Upper lobe of right lung (tissue), 1 donor: ENCODE data around the gene IP6K3. TPM values are rescaled to one million over a fixed set of nuclear protein-coding genes. Genes with fewer than 3 reads are reported as not detected.

Source experiments
- ATAC-seq: fragments of 200-7000 bp; cut with Tn5 transposase; one replicate; pipeline ENCODE4 v1.9.1; 2020; ENCODE audit warnings: mild to moderate bottlenecking, moderate library complexity
- DNase-seq: peaks from one replicate; pipeline ENCODE4 v3.0.0-alpha.2; 2020
- H3K27ac ChIP-seq: fragments of 200-600 bp; one replicate; pipeline ENCODE4 v1.8.0; 2022
- H3K27me3 ChIP-seq: fragments of 200-600 bp; one replicate; pipeline ENCODE4 v1.8.0; 2022; ENCODE audit warnings: mild to moderate bottlenecking
- H3K36me3 ChIP-seq: fragments of 200-600 bp; one replicate; pipeline ENCODE4 v1.8.0; 2022
- H3K4me1 ChIP-seq: fragments of 200-600 bp; one replicate; pipeline ENCODE4 v1.8.0; 2022
- H3K4me3 ChIP-seq: fragments of 200-600 bp; one replicate; pipeline ENCODE4 v1.8.0; 2022; ENCODE audit warnings: mild to moderate bottlenecking
- H3K9me3 ChIP-seq: fragments of 200-600 bp; one replicate; pipeline ENCODE4 v1.8.0; 2022
- intact Hi-C: fragments of 100-400 bp; cut with DNase I; formaldehyde crosslinking; loops from one replicate; pipeline ENCODE4 v1.11.0; 2022
- total RNA-seq: library from RNA; stranded (reverse); fragmentation: NEBNext Ultra II Directional; extraction: Animal tissue kit (Norgen Biotek cat#: 25700); gene quantifications from one replicate; pipeline ENCODE4 v1.2.1, GENCODE V29; 2021
- TF ChIP-seq, protein P1 (sequence below): fragments of 200-600 bp; IDR thresholded peaks from one replicate; pipeline ENCODE4 v1.8.0; 2022; ENCODE audit warnings: antibody characterized with exemption
- donor health status: DM: no; HTN: yes; CAD: no; lungs with severe emphysema.

The IP6K3 gene
- total RNA-seq, 1 donor from 2014 or later = 4.6 TPM

DNA sequence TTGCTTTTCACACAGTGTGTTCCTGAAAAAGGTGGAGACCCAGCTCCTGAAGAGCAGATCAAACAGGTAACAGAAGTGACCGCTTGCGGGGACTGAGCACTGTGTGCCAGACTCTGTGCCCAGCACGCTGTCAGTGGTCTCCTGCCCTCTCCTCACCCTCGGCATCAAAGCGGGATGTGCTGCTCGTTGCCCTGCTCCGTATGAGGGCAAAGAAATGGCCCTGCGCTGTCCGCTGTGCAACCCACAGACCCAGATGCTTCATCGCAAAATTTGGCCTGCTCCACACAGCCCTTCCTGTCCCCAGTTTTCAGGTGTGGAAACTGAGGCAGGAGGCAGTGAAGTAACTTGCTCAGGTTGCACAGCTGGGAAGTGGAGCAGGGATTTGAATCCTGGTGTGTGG lies 48.9 kb downstream of the IP6K3 start:
- Histone ChIP-seq H3K9me3 (no peaks in the 10 kb centered on the region), H3K36me3 (peaks cover 46% of the 10 kb centered on the region), H3K4me1 (peaks cover 53% of the 10 kb centered on the region), H3K4me3 (no peak overlapping the region), H3K27me3 (no peaks in the 10 kb centered on the region), H3K27ac (peak overlapping the region; percentile 60)
- TF ChIP-seq, protein P1, sequence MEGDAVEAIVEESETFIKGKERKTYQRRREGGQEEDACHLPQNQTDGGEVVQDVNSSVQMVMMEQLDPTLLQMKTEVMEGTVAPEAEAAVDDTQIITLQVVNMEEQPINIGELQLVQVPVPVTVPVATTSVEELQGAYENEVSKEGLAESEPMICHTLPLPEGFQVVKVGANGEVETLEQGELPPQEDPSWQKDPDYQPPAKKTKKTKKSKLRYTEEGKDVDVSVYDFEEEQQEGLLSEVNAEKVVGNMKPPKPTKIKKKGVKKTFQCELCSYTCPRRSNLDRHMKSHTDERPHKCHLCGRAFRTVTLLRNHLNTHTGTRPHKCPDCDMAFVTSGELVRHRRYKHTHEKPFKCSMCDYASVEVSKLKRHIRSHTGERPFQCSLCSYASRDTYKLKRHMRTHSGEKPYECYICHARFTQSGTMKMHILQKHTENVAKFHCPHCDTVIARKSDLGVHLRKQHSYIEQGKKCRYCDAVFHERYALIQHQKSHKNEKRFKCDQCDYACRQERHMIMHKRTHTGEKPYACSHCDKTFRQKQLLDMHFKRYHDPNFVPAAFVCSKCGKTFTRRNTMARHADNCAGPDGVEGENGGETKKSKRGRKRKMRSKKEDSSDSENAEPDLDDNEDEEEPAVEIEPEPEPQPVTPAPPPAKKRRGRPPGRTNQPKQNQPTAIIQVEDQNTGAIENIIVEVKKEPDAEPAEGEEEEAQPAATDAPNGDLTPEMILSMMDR = no peak
- no peak for ATAC-seq
- intact Hi-C loops = loop anchor here (10.0 kb wide), 1 partner anchor 113 kb away; the partner anchor contains the start of gene BAK1
- no peak for DNase-seq

GRCh38 chr6:33696548-33697518 lies 49.9 kb downstream of the IP6K3 start:
- Histone ChIP-seq H3K4me1 (peaks cover 61% of the 10 kb centered on the region), H3K36me3 (peaks cover 54% of the 10 kb centered on the region), H3K27ac (peak overlapping the region; percentile 60), H3K9me3 (no peaks in the 10 kb centered on the region), H3K4me3 (no peak overlapping the region), H3K27me3 (no peaks in the 10 kb centered on the region)
- ATAC-seq (peak; percentile 3), DNase-seq (no peak)
- intact Hi-C loops = loop anchor here (10.0 kb wide), 1 partner anchor 112 kb away; the partner anchor contains the start of gene BAK1
- TF ChIP-seq, protein P1 = no peak

DNA sequence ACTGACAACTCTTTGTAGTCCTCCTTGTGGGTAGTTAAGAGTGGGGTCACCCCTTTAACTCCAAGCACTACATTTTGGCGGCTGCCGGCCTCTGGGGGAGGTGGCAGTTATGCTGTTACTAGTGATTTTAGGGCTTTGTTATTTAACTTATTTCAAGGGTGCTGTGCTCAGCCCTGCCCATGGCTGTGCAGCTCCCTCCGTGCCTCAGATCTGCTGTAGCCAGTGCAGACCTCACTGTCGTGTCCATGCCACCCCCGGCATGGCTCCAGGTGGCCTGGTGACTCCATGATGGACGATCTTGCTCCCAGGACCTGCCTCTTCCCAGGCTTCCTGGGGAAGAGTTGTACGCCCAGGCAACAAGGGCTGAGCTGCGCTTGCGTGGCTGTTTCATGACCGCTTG lies 50.6 kb downstream of the IP6K3 start:
- Histone ChIP-seq H3K36me3 (peaks cover 58% of the 10 kb centered on the region), H3K9me3 (no peaks in the 10 kb centered on the region), H3K27ac (peak overlapping the region; percentile 60), H3K4me1 (peaks cover 61% of the 10 kb centered on the region), H3K4me3 (no peak overlapping the region), H3K27me3 (no peaks in the 10 kb centered on the region)
- intact Hi-C loops = loop anchor here (10.0 kb wide), 1 partner anchor 111 kb away; the partner anchor contains the start of gene BAK1
- TF ChIP-seq, protein P1 = no peak
- no peak for DNase-seq
- no peak for ATAC-seq

- TF ChIP-seq, protein P1 = no peak
- ATAC-seq (no peak), DNase-seq (no peak)
- Histone ChIP-seq H3K9me3 (no peaks in the 10 kb centered on the region), H3K4me3 (no peak overlapping the region), H3K27me3 (no peaks in the 10 kb centered on the region), H3K27ac (peak overlapping the region; percentile 60), H3K4me1 (peaks cover 61% of the 10 kb centered on the region), H3K36me3 (peaks cover 63% of the 10 kb centered on the region)
- intact Hi-C loops = loop anchor here (10.0 kb wide), 1 partner anchor 111 kb away; the partner anchor contains the start of gene BAK1
These were observed 51.2 kb downstream of the IP6K3 start for GRCh38 chr6:33695451-33695887.

- no peak overlapping the region for H3K4me3 ChIP-seq
- H3K27ac ChIP-seq = peak overlapping the region; percentile 60
- TF ChIP-seq, protein P1 = no peak
- no peaks in the 10 kb centered on the region for H3K27me3 ChIP-seq
- no peak for DNase-seq
- peaks cover 63% of the 10 kb centered on the region for H3K36me3 ChIP-seq
- ATAC-seq = no peak
- intact Hi-C loops = loop anchor here (10.0 kb wide), 1 partner anchor 110 kb away; the partner anchor contains the start of gene BAK1
- peaks cover 57% of the 10 kb centered on the region for H3K4me1 ChIP-seq
- no peaks in the 10 kb centered on the region for H3K9me3 ChIP-seq
These were observed 51.7 kb downstream of the IP6K3 start for GRCh38 chr6:33694977-33695376.
